ENCODE measurements around the gene COL11A1. TPM values are rescaled to one million over a fixed set of nuclear protein-coding genes. Genes with fewer than 3 reads are reported as not detected.

The COL11A1 gene
- total and polyA plus RNA-seq, 2 of the 4 experiments (the other 2 are of a cell fraction): 4.6 to 5.2 TPM

DNA sequence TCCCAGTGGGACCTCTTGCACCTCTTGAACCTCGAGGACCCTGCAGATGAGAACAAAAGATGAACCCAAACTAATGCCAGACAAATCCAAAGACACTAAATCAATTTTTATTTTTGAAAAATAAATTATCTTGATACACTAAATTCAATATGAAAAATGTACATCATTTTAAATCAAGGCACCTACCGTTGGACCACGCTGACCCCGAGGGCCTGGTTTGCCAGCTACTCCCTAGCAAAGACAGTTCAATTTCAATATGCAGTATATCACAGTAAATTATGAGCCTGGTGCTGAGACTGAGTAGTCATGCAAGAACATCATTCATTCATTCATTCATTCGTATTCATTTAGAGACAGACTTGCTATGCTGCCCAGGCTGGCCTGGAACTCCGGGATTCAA is 129.4 kb downstream of the COL11A1 start:
- dilution Hi-C loops (cut with HindIII; ENCODE audit: low sequenced_read_pairs, unreplicated experiment): no loop called here
- Histone ChIP-seq H4K5ac (ENCODE audit: low read depth, low read length) (no peak overlapping the region), H3K9ac (ENCODE audit: low read depth, low read length) (no peak overlapping the region), H3K23ac (ENCODE audit: low read depth, low read length) (no peak overlapping the region), H4K20me1 (ENCODE audit: insufficient read depth, low read length) (no peaks in the 10 kb centered on the region), H2BK20ac (ENCODE audit: low read depth, low read length) (no peak overlapping the region), H2BK15ac (ENCODE audit: low read depth, low read length) (no peak overlapping the region), H2AK9ac (replicated peaks; ENCODE audit: low read depth, low read length, poor library complexity) (no peak overlapping the region), H2AFZ (replicated peaks; ENCODE audit: low read length, poor library complexity) (no peak overlapping the region), H3K27ac (ENCODE audit: insufficient read depth, low read length) (no peak overlapping the region), H4K91ac (ENCODE audit: insufficient read depth, low read depth, low read length) (no peak overlapping the region), H3K36me3 (ENCODE audit: control insufficient read depth, insufficient read depth, low read length) (no peaks in the 10 kb centered on the region), H3K9me1 (ENCODE audit: insufficient read depth, low read length) (no peaks in the 10 kb centered on the region), H3K79me1 (ENCODE audit: low read depth in 1 of 2, low read length in 2 of 2) (no peaks in the 10 kb centered on the region), H3K18ac (ENCODE audit: low read depth, low read length) (no peak overlapping the region), H3K27me3 (ENCODE audit: control insufficient read depth, insufficient read depth, low read length) (no peaks in the 10 kb centered on the region), H2BK120ac (ENCODE audit: low read depth, low read length) (no peak overlapping the region), H2AK5ac (ENCODE audit: low read depth, low read length) (no peak overlapping the region), H3K4me3 (ENCODE audit: insufficient read depth, low read depth, low read length) (no peak overlapping the region), H3K4me1 (ENCODE audit: control insufficient read depth, insufficient read depth, low read length) (no peaks in the 10 kb centered on the region), H3K56ac (ENCODE audit: extremely low read depth, insufficient read depth, low read length) (no peak overlapping the region), H3K14ac (replicated peaks; ENCODE audit: low read depth, low read length) (no peak overlapping the region), H3K9me3 (ENCODE audit: control insufficient read depth, insufficient read depth, low read length) (no peaks in the 10 kb centered on the region), H3K4me2 (ENCODE audit: low read depth, low read length) (no peak overlapping the region), H2BK5ac (ENCODE audit: low read depth, low read length, poor library complexity, severe bottlenecking) (no peak overlapping the region), H3K4ac (ENCODE audit: low read depth, low read length) (no peak overlapping the region), H4K8ac (ENCODE audit: low read depth in 2 of 2, low read length in 2 of 2) (no peak overlapping the region)
- no peak for DNase-seq
- no TSS peak for BruUV-seq (replicated peaks)
- intact Hi-C loops (cut with micrococcal nuclease): loop anchor here (10.0 kb wide), 1 partner anchor 486 kb away; no protein-coding TSS in a partner anchor
- ChIA-PET POLR2A (ENCODE audit: unreplicated experiment) (interaction anchor here (0.6 kb wide), 1 partner anchor 433 kb away, joined by 4 read pairs; no protein-coding TSS in a partner anchor), CTCF (no interaction called here)
- no peak for ATAC-seq (ENCODE audit: low read depth)
- TF ChIP-seq, protein P1, sequence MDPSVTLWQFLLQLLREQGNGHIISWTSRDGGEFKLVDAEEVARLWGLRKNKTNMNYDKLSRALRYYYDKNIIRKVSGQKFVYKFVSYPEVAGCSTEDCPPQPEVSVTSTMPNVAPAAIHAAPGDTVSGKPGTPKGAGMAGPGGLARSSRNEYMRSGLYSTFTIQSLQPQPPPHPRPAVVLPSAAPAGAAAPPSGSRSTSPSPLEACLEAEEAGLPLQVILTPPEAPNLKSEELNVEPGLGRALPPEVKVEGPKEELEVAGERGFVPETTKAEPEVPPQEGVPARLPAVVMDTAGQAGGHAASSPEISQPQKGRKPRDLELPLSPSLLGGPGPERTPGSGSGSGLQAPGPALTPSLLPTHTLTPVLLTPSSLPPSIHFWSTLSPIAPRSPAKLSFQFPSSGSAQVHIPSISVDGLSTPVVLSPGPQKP (IDR thresholded peaks at IDR 0.05; ENCODE audit: borderline replicate concordance, low read depth, low read length): no peak
- TF ChIP-seq CHD1 (IDR thresholded peaks at IDR 0.05; ENCODE audit: low read depth, low read length): no peak
- no peak for TF ChIP-seq RFX5 (IDR thresholded peaks at IDR 0.05; ENCODE audit: low read depth, low read length)
- TF ChIP-seq, protein P2, sequence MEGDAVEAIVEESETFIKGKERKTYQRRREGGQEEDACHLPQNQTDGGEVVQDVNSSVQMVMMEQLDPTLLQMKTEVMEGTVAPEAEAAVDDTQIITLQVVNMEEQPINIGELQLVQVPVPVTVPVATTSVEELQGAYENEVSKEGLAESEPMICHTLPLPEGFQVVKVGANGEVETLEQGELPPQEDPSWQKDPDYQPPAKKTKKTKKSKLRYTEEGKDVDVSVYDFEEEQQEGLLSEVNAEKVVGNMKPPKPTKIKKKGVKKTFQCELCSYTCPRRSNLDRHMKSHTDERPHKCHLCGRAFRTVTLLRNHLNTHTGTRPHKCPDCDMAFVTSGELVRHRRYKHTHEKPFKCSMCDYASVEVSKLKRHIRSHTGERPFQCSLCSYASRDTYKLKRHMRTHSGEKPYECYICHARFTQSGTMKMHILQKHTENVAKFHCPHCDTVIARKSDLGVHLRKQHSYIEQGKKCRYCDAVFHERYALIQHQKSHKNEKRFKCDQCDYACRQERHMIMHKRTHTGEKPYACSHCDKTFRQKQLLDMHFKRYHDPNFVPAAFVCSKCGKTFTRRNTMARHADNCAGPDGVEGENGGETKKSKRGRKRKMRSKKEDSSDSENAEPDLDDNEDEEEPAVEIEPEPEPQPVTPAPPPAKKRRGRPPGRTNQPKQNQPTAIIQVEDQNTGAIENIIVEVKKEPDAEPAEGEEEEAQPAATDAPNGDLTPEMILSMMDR (conservative IDR thresholded peaks at IDR 0.05; ENCODE audit: low read depth, low read length): no peak
- TF ChIP-seq POLR2A (IDR thresholded peaks at IDR 0.05; ENCODE audit: low read depth, low read length): no peak
- TF ChIP-seq RCOR1 (IDR thresholded peaks at IDR 0.05; ENCODE audit: insufficient replicate concordance, low read length): no peak
- no peak for TF ChIP-seq RAD21 (IDR thresholded peaks at IDR 0.05; ENCODE audit: low read length)
- no peak for TF ChIP-seq MXI1 (IDR thresholded peaks at IDR 0.05; ENCODE audit: borderline replicate concordance, low read depth, low read length)
- no peak for TF ChIP-seq BHLHE40 (IDR thresholded peaks at IDR 0.05; ENCODE audit: low read depth, low read length)
- TF ChIP-seq SMC3 (IDR thresholded peaks at IDR 0.05; ENCODE audit: low read depth, low read length): no peak
- TF ChIP-seq, protein P3, sequence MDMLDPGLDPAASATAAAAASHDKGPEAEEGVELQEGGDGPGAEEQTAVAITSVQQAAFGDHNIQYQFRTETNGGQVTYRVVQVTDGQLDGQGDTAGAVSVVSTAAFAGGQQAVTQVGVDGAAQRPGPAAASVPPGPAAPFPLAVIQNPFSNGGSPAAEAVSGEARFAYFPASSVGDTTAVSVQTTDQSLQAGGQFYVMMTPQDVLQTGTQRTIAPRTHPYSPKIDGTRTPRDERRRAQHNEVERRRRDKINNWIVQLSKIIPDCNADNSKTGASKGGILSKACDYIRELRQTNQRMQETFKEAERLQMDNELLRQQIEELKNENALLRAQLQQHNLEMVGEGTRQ (IDR thresholded peaks at IDR 0.05; ENCODE audit: low read depth, low read length): no peak
- TF ChIP-seq MAFK (IDR thresholded peaks at IDR 0.05; ENCODE audit: low read depth, low read length): no peak
- no peak for TF ChIP-seq FOS (IDR thresholded peaks at IDR 0.05; ENCODE audit: low read depth, low read length)
- no peak for TF ChIP-seq MAZ (IDR thresholded peaks at IDR 0.05; ENCODE audit: borderline replicate concordance, low read depth, low read length)
- in situ Hi-C loops (cut with MboI; ENCODE audit: low sequenced_read_pairs): no loop called here
- no CpG with 5 or more reads among the region's 6 CpGs for WGBS, 2 experiments (ENCODE audit: extremely low coverage in 2 of 2, insufficient read length in 1 of 2)

All from IMR-90 (cell line).